Loucy (cell line): Measurements from ENCODE around the gene PPDPF.

ENCODE experiments used
- H2AFZ ChIP-seq: fragments of 200-600 bp; sonication (generic); 2 replicates; pipeline ENCODE4 v1.6.0; 2016; ENCODE audit warnings: antibody characterized with exemption, mild to moderate bottlenecking, low read length, moderate library complexity
- H3F3A ChIP-seq: fragments of 200-600 bp; 2 replicates; pipeline ENCODE4 v1.6.0; 2016; ENCODE audit warnings: antibody characterized with exemption, low read depth, mild to moderate bottlenecking
- H3K27me3 ChIP-seq: fragments of 200-600 bp; sonication (generic); 2 replicates; pipeline ENCODE4 v1.6.1; 2014; ENCODE audit warnings: low read length, mild to moderate bottlenecking; ENCODE audit not compliant: insufficient read depth, poor library complexity, severe bottlenecking
- H3K36me3 ChIP-seq: fragments of 200-600 bp; sonication (generic); 2 replicates; pipeline ENCODE4 v1.6.1; 2016; ENCODE audit warnings: low read length; ENCODE audit not compliant: insufficient read depth
- H3K4me1 ChIP-seq: fragments of 200-600 bp; sonication (generic); 2 replicates; pipeline ENCODE4 v1.5.1; 2014; ENCODE audit warnings: low read length, mild to moderate bottlenecking; ENCODE audit not compliant: insufficient read depth, poor library complexity, severe bottlenecking
- H3K4me2 ChIP-seq: fragments of 200-600 bp; sonication (generic); 2 replicates; pipeline ENCODE4 v1.6.0; 2014; ENCODE audit warnings: antibody characterized with exemption, low read length, low read depth, mild to moderate bottlenecking; ENCODE audit not compliant: poor library complexity, severe bottlenecking
- H3K4me3 ChIP-seq: fragments of 200-600 bp; sonication (generic); 2 replicates; pipeline ENCODE4 v1.5.1; 2014; ENCODE audit warnings: low read length, mild to moderate bottlenecking, mixed read lengths; ENCODE audit not compliant: poor library complexity, severe bottlenecking
- H3K79me2 ChIP-seq: fragments of 200-600 bp; sonication (generic); 2 replicates; pipeline ENCODE4 v1.6.1; 2014; ENCODE audit warnings: low read length; ENCODE audit not compliant: insufficient read depth
- H3K9ac ChIP-seq: fragments of 200-600 bp; sonication (generic); 2 replicates; pipeline ENCODE4 v1.6.0; 2014; ENCODE audit warnings: mild to moderate bottlenecking, low read depth, low read length, moderate library complexity; ENCODE audit not compliant: poor library complexity, severe bottlenecking
- H3K9me2 ChIP-seq: fragments of 200-600 bp; sonication (generic); replicated peaks from 2 replicates; pipeline ENCODE4 v1.6.1; 2016; ENCODE audit warnings: low read depth, low read length, mixed read lengths
- H3K9me3 ChIP-seq: fragments of 200-600 bp; sonication (generic); 2 replicates; pipeline ENCODE4 v1.6.1; 2014; ENCODE audit warnings: mild to moderate bottlenecking, antibody characterized with exemption, low read length, low read depth; ENCODE audit not compliant: insufficient read depth
- H4K20me1 ChIP-seq: fragments of 200-600 bp; sonication (generic); 2 replicates; pipeline ENCODE4 v1.6.0; 2014; ENCODE audit warnings: antibody characterized with exemption, low read length, mild to moderate bottlenecking; ENCODE audit not compliant: insufficient read depth, poor library complexity, severe bottlenecking
- CTCF ChIP-seq: fragments of 200-600 bp; sonication (generic); conservative IDR thresholded peaks from 2 replicates; pipeline ENCODE4 v1.5.1; 2014; ENCODE audit warnings: mild to moderate bottlenecking, antibody characterized with exemption, low read length
- EZH2phosphoT487 ChIP-seq: fragments of 200-600 bp; IDR thresholded peaks from 2 replicates; pipeline ENCODE4 v1.6.1; 2018; ENCODE audit warnings: antibody characterized with exemption, mild to moderate bottlenecking, moderate library complexity, borderline replicate concordance

Gene PPDPF

DNA sequence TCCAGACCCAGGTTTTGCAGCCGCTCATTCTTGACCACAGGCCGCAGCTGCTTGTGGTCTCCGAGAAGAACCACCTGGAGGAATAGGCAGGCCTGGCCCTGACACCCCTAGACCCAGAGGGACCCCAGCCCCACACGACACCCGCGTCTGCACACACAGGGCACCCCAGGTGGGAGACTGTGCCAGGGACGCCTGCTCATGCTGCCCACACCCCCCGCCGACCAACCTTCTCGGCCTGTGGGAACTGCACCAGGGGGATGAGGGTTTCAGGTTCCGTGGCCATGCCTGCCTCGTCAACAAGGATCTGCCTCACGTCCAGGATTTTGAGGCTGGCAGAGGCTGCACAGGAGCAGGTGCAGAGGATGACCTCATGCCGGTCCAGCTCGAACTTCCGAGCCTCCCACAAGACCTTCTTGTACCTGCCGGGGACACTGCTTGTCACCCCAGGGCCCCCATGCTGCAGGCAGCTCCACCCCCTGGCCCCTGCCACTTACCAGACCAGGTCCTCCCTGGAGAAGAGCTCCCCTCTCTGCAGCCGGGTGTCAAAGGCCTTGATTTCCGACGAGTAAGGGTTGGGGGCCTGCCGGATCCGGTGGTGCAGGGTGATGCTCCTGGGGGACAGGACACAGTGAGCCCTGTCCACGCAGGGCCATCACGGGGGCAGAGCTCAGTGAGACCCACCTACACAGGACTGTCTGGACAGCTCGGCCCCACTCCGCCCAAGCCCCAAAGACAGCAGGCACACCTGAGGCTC lies 40.5 kb downstream of the PPDPF start:
- Histone ChIP-seq H3K4me3 (no peak overlapping the region), H3K9me2 (no peaks in the 10 kb centered on the region), H3K79me2 (no peaks in the 10 kb centered on the region), H2AFZ (no peak overlapping the region), H3K9me3 (no peaks in the 10 kb centered on the region), H3K27me3 (no peaks in the 10 kb centered on the region), H3K9ac (no peak overlapping the region), H3K36me3 (no peaks in the 10 kb centered on the region), H3K4me2 (no peak overlapping the region), H3K4me1 (no peaks in the 10 kb centered on the region), H3F3A (no peaks in the 10 kb centered on the region), H4K20me1 (no peaks in the 10 kb centered on the region)
- TF ChIP-seq EZH2phosphoT487 (no peak), CTCF (no peak)

- TF ChIP-seq EZH2phosphoT487 (no peak), CTCF (no peak)
- no peaks in the 10 kb centered on the region for H3F3A ChIP-seq
Measured at GRCh38 chr20:63561624-63562396, 41.2 kb downstream of the PPDPF start.

GRCh38 chr20:63562461-63563224 lies 42.1 kb downstream of the PPDPF start:
- H3K79me2 ChIP-seq: no peaks in the 10 kb centered on the region
- H3K9me2 ChIP-seq: no peaks in the 10 kb centered on the region
- no peak overlapping the region for H2AFZ ChIP-seq
- H3K36me3 ChIP-seq: no peaks in the 10 kb centered on the region
- H3K4me3 ChIP-seq: no peak overlapping the region
- no peaks in the 10 kb centered on the region for H3K9me3 ChIP-seq
- H3F3A ChIP-seq: no peaks in the 10 kb centered on the region
- H4K20me1 ChIP-seq: no peaks in the 10 kb centered on the region
- H3K4me1 ChIP-seq: peaks cover 4% of the 10 kb centered on the region
- H3K9ac ChIP-seq: no peak overlapping the region
- TF ChIP-seq EZH2phosphoT487 (no peak), CTCF (no peak)
- H3K27me3 ChIP-seq: no peaks in the 10 kb centered on the region
- H3K4me2 ChIP-seq: no peak overlapping the region

More at GRCh38 chr20:63561624-63562396, 41.2 kb downstream of the PPDPF start:
- Histone ChIP-seq H3K36me3 (no peaks in the 10 kb centered on the region), H3K27me3 (no peaks in the 10 kb centered on the region), H3K4me3 (no peak overlapping the region), H3K79me2 (no peaks in the 10 kb centered on the region), H3K4me2 (no peak overlapping the region), H3K9me2 (no peaks in the 10 kb centered on the region), H2AFZ (no peak overlapping the region), H3K4me1 (no peaks in the 10 kb centered on the region), H3K9me3 (no peaks in the 10 kb centered on the region), H3K9ac (no peak overlapping the region), H4K20me1 (no peaks in the 10 kb centered on the region)
